Peyer's patch (tissue), 4 donors: Measurements from ENCODE around the gene TMEM45A. TPM values are rescaled to one million over a fixed set of nuclear protein-coding genes. Genes with fewer than 3 reads are reported as not detected.

Experiments
- DNase-seq, 3 donors: peaks; one replicate each; pipeline ENCODE4 v3.0.0-alpha.2; 2017 to 2019
- H3K27ac ChIP-seq, 4 donors: fragments of 200-600 bp; sonication (generic); one replicate each; pipeline ENCODE4 v1.5.1; 2016 to 2019
- H3K27me3 ChIP-seq, 2 donors: fragments of 200-600 bp; sonication (generic); one replicate each; pipeline ENCODE4 v1.5.1; 2019
- H3K36me3 ChIP-seq, 3 donors: fragments of 200-600 bp; sonication (generic); one replicate each; pipeline ENCODE4 v1.5.1; 2016 to 2019
- H3K4me1 ChIP-seq, 4 donors: fragments of 200-600 bp; sonication (generic); one replicate each; pipeline ENCODE4 v1.5.1; 2016 to 2019
- H3K4me3 ChIP-seq, 4 donors: fragments of 200-600 bp; sonication (generic); 1 replicate in 3 of 4; 2 replicates in 1 of 4; pipeline ENCODE4 v1.5.1; 2016 to 2019; ENCODE audit warnings: mild to moderate bottlenecking in 1 of 4
- H3K9me3 ChIP-seq, 4 donors: fragments of 200-600 bp; sonication (generic); one replicate each; pipeline ENCODE4 v1.5.1; 2016 to 2019; ENCODE audit warnings: mild to moderate bottlenecking in 1 of 4
- CTCF ChIP-seq, 6 experiments: fragments of 450-650 bp in 4 of 6; fragments of 200-600 bp in 2 of 6; sonication (generic) in 1 of 6; IDR thresholded peaks; one replicate each; pipeline ENCODE4 v1.5.1; 2017 to 2019; ENCODE audit warnings: antibody characterized with exemption in 6 of 6, mild to moderate bottlenecking in 3 of 6, moderate library complexity in 1 of 6
- POLR2A ChIP-seq, 2 donors: fragments of 450-650 bp; IDR thresholded peaks; one replicate each; pipeline ENCODE4 v1.5.1; 2017; ENCODE audit warnings: antibody characterized with exemption in 2 of 2, mild to moderate bottlenecking in 2 of 2, moderate library complexity in 2 of 2
- total RNA-seq, 4 donors: library from RNA; depleted of rRNA; stranded (reverse); fragments of >200 nt; gene quantifications; one replicate each; pipeline ENCODE4 v1.1.0, GENCODE V29; 2016

Gene TMEM45A
- total RNA-seq, 4 donors from 2014 or later = 0.66 to 5.3 (median 4.7) TPM; not detected in 1

GRCh38 chr3:100546020-100546744 lies 53.8 kb downstream of the TMEM45A start:
- Histone ChIP-seq H3K27me3 (no peaks in the 10 kb centered on the region), H3K4me1 (peaks cover 0 to 3% (median 0%) of the 10 kb centered on the region in 4 donors), H3K27ac (peak overlapping the region in 1 of 4 donors; percentile 66), H3K36me3 (no peaks in the 10 kb centered on the region), H3K9me3 (no peaks in the 10 kb centered on the region), H3K4me3 (no peak overlapping the region)
- no peak for DNase-seq
- TF ChIP-seq POLR2A (IDR thresholded peaks at IDR 0.05) (no peak), CTCF (IDR thresholded peaks at IDR 0.05) (no peak)

GRCh38 chr3:100548053-100548452 lies 55.6 kb downstream of the TMEM45A start:
- H3K27me3 ChIP-seq = no peaks in the 10 kb centered on the region
- H3K4me3 ChIP-seq = no peak overlapping the region
- TF ChIP-seq CTCF (IDR thresholded peaks at IDR 0.05) = no peak
- TF ChIP-seq POLR2A (IDR thresholded peaks at IDR 0.05) = no peak
- no peak overlapping the region for H3K27ac ChIP-seq
- no peak for DNase-seq
- H3K36me3 ChIP-seq = no peaks in the 10 kb centered on the region
- no peaks in the 10 kb centered on the region for H3K9me3 ChIP-seq
- peaks cover 0 to 3% (median 0%) of the 10 kb centered on the region in 4 donors for H3K4me1 ChIP-seq

GRCh38 chr3:100553618-100554372 lies 61.4 kb downstream of the TMEM45A start:
- no peaks in the 10 kb centered on the region for H3K27me3 ChIP-seq
- H3K27ac ChIP-seq = no peak overlapping the region
- no peaks in the 10 kb centered on the region for H3K9me3 ChIP-seq
- TF ChIP-seq POLR2A (IDR thresholded peaks at IDR 0.05) = no peak
- TF ChIP-seq CTCF (IDR thresholded peaks at IDR 0.05) = no peak
- no peak for DNase-seq
- H3K36me3 ChIP-seq = no peaks in the 10 kb centered on the region
- no peaks in the 10 kb centered on the region for H3K4me1 ChIP-seq
- H3K4me3 ChIP-seq = no peak overlapping the region

- no peak for TF ChIP-seq POLR2A (IDR thresholded peaks at IDR 0.05)
- TF ChIP-seq CTCF (IDR thresholded peaks at IDR 0.05) = no peak
- no peaks in the 10 kb centered on the region for H3K27me3 ChIP-seq
- H3K9me3 ChIP-seq = no peaks in the 10 kb centered on the region
- H3K4me3 ChIP-seq = no peak overlapping the region
- DNase-seq = no peak
- H3K4me1 ChIP-seq = no peaks in the 10 kb centered on the region
- H3K27ac ChIP-seq = no peak overlapping the region
- H3K36me3 ChIP-seq = no peaks in the 10 kb centered on the region
Measured at GRCh38 chr3:100554373-100554676, 61.9 kb downstream of the TMEM45A start.

- DNase-seq = no peak
- no peak overlapping the region for H3K4me3 ChIP-seq
- no peak overlapping the region for H3K27ac ChIP-seq
- TF ChIP-seq CTCF (IDR thresholded peaks at IDR 0.05) = no peak
- TF ChIP-seq POLR2A (IDR thresholded peaks at IDR 0.05) = no peak
- no peaks in the 10 kb centered on the region for H3K36me3 ChIP-seq
- H3K4me1 ChIP-seq = no peaks in the 10 kb centered on the region
- H3K9me3 ChIP-seq = no peaks in the 10 kb centered on the region
- H3K27me3 ChIP-seq = no peaks in the 10 kb centered on the region
Measured at GRCh38 chr3:100556673-100557310, 64.4 kb downstream of the TMEM45A start.
